ENCODE measurements around the gene SH3BP2.

The SH3BP2 gene

DNA sequence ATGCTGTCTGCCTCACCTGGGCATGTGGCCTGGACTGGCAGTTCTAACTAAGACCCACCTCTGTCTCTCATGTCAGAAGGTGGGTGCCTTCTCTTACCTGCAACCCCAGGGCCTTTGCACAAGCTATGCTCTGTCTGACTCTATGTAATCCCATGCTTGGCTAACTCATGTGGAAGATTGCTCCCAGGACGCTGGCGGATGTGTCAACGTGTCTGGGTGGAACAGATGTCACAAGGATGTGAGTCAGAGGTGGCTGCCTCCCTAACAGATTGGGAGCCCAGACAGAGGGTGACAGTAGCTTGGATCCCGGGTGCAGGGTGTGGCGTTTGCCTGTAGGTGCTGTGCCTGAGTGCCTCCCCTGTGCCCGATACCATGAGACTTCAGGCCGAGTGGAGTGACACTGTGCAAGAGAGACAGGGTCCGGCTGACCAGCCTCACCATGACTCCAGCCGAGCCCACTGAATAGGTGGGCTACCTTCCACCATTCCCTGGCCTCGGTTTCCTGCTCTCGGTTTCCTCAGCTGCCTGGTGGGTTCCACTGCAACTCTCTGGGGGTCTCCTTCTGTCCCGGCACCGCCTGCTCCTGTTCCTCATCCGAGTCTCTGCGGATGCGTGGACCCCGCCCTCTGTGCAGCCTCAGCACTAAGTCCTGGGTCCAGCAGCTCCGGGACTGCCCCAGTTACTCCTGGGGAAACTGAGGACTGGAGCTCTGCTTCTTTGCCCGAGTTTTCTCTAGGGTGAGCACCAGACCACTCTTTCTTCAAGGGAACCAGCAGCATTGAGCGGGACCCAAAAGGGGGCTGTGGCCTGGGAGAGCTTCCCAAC, 11.0 kb downstream of the SH3BP2 start:
- DNase-seq (ENCODE audit: low read depth) = no peak

DNA sequence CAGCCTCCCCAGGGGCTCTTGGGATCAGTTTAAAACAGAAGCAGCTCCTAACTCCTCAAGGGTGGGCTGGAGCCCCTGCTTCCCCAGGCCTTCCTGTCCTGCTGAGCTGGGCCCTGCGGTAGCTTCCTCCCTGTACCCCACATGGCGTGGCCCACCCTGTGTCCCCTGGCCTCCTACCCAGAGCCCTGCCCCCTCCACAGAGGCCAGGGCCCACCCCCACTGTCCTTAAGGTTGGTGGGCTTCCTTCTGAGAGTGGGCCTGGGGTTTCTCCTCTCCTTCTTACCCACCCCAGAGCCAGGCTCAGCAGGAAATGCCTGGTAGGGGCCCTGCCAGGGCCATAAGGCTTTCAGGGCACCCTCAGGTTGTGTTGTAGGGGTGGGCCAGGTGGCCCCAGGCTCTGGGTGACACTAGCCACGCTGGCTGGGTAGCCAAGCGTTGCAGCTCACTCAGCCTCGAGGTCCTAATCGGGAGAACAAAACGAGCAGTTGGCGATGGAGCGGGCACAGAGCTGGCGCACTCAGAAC, 11.6 kb downstream of the SH3BP2 start:
- DNase-seq (ENCODE audit: low read depth) = no peak

DNA sequence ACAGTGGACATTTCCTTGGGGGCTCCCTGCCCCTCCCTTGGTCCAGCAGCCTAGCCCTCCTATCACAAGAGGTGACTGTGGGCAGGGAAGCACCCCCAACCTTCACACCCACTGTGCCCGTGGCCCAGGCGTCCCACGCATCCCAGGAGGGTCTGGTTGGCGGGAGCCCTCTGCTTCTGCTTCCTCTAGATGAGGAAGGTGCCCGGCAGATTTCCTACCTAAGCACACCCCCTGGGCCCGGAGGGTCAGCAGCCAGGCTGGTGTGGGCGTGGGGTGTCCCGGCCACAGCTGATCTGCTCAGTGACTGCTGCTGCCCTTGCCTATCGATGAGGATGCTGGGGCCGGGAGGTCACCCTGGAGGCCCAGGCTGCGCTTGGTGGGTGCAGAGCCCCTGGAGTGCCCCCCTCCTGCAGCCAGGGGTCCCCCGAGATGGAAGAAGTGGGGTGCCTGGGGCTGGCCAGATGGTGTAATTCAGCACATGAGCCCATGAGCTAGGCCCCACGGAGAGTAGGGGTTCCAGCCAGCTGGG, 12.2 kb downstream of the SH3BP2 start:
- no peak for DNase-seq (ENCODE audit: low read depth)

DNA sequence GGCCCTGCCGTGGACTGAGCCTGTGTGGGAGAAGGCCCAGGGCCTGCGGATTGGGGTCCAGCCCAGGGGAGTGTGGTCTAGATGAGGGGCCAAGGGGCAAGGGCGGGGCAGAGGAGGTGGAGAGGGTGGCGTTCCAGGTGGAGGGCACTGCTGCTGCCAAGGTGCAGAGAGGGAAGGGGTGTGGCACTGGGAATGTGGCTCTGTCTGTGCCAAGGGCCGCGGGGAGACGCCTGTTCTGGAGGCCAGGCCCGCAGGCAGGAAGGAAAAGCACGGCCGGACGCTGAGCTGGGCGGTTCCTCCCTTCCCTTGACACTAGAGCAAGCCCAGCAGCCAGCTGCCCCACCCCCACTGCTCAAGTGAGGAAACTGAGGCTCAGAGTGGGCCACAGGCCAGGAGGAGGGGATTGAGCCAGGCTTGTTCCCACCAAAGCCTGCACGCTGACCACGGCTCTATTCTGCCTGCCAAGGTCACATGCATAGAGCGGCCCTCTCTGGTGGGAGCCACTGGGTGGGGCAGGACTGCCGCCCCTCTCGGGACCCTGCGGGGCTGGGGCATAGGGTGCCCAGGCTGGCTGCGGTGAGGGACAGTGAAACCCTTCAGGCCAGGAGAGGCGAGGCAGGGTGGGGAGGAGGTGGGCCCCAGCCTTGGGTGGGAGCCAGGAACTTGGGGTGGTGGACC, 13.0 kb downstream of the SH3BP2 start:
- DNase-seq (ENCODE audit: low read depth) = no peak

DNA sequence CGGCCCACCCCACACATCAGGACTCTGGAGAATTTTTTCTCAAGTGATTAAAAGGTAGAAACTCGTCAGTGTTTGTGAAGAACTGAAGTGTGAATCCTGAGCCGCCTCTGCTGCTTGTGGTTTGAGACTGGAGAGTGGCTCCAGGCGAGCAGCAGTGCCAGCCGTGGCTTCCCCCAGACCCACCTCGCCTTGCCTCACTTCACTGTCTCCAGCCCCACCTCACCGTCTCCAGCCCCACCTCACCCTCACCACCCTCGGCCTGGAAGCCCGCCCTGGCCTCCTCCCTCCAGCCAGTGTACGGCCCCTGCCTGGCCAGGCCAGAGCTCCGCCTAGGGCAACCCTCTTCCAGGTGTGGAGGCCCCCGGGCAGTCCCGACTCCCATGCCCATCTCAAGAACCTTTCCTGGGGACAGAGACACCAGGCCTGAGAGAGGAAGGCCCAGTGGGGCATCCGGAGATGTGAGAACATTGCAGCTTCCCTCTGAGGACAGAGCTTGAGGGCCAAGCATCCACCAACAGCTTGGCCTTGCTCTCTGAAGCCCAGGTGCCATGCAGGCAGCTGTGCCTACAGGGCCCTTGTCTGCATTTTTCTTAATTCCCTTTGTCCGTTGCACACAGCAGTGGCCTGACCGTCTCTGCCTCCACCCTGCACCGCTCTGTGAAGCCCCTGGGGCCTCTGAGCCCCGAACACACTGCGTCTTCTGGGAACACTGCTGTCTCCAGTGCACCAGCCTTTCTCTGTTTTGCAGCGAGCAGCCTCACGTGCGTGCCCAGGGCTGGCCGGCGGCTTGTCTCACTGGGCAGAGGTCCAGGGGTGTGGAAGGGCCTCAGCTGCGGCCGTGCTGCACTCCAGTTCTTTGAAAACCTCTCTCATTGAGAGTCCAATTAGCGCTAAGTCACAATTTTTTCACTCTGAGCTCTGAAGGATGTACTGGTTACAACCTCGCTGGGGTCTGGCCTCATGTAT, 13.8 kb downstream of the SH3BP2 start:
- no peak for DNase-seq (ENCODE audit: low read depth)

DNA sequence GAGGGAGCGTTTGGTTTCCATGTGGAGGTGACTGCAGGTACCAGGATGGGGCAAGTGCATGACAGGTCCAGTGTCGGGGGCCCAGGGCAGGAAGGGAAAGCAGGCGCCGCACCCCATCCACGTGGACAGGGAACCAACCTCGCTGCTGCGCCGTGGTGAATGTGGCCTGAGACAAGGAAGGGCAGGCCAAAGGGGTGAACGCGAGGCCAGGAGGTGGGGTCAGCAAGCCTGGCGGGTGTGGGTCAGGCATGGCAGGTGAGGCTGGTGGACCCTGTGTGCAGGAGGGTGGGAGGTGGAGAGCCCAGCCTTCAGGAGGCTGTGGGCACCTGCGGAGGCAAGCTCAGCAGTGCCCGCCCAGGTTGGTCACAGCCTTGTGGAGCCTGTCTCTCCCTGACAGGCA, 14.7 kb downstream of the SH3BP2 start:
- DNase-seq (ENCODE audit: low read depth) = no peak

DNA sequence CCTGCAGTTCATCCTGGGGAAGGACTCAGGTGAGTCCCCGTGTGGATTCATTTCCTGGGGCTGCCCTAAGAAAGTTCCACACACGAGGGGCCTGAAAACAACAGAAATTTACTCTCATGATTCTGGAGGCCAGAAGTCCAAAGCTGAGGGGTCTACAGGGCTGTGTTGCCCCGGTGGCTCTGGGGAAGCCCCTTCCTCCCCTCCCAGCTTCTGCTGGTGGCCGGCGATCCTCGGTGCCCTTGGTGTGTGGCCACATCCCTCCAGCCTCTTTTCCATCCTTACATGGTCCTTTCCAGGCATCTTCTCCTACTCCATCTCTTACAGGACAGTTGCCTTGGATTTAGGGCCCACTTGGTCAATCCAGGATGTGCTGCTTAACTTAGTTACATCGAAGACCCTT, 15.1 kb downstream of the SH3BP2 start:
- DNase-seq (ENCODE audit: low read depth) = no peak

DNA sequence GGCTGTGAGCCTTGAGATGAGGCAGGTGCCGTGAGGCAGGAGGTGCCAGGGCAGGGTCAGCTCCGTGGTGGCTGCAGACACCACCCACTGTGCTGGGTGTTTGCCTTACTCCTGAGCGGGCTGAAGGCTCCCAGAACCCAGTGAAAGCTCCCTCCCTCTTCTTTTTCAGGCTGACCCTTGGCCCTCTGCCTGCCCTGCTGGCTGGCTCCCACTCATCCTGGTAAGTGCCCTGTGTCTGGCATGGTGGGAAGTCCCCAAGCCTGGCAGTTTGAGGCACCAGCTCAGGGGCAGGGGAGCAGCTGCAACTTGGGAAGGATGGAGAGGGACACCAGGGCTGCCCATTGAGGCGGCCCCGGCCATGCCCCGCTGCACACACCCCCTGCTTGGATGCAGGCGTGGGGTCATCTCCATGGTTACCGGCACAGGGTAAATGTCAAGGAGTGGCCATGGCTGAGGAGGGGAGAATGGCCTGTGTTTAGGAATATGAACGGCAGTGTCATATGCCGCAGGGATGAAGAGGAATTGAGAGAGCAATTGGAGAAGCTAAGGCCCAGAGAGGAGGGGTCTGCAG, 16.8 kb downstream of the SH3BP2 start:
- no peak for DNase-seq (ENCODE audit: low read depth)

DNA sequence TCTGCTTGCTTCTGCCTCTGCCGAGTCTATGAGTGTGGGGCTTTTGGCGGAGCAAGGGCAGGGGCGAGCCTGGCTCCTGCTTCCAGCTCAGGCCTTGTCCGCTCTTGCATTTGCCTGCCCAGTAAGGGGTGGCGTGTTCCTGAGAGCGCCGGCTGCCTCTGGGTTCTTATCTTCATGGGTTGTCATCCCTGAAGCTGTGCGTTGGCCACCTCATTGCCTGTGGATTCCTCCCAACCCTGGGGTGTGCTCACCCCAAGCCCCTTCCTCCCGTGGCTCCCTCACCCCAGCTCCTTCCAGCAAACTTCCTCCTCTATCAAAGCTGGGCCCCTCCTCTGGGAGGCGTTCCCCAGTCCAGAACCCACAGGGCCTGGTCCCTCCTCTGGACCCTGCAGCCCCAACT, 17.5 kb downstream of the SH3BP2 start:
- no peak for DNase-seq (ENCODE audit: low read depth)

DNA sequence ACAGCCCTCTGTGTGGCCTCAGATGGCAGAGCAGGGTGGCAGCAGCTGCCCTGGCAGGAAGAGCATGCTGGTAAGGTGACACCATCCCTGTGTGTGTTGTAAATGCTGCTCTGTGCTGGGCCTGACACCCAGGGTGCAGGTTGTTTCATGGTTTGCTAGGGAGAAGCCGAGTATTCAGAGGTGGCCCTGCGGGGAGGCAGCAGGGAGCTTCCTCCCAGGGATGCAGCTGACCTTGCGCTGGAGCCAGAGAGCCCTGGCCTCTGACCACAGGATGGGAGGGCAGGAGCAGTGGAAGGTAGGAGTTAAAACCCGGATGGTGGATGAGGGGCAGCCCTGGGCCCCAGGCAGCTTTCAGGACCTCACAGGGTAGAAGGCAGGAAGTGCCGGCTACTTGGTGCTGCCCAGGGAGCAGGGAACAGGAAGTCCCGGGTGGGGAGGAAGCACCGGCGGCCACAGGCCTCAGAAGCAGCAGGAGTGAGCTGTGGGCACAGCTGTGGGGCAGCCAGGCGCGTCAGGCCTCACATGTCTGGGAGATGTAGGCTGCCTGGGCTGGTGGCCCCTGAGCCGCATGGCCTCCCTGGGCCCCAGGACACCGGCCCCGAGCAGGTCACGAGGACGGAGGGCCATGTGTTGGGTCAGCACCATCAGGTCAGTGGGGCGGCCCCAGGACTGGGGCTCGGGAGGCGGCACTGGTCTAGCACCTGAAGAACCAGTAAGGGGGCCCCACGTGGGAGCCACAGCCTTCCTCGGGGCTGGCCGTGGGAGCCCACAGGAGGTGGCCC, 19.1 kb downstream of the SH3BP2 start:
- DNase-seq (ENCODE audit: low read depth) = peak; percentile 61

DNA sequence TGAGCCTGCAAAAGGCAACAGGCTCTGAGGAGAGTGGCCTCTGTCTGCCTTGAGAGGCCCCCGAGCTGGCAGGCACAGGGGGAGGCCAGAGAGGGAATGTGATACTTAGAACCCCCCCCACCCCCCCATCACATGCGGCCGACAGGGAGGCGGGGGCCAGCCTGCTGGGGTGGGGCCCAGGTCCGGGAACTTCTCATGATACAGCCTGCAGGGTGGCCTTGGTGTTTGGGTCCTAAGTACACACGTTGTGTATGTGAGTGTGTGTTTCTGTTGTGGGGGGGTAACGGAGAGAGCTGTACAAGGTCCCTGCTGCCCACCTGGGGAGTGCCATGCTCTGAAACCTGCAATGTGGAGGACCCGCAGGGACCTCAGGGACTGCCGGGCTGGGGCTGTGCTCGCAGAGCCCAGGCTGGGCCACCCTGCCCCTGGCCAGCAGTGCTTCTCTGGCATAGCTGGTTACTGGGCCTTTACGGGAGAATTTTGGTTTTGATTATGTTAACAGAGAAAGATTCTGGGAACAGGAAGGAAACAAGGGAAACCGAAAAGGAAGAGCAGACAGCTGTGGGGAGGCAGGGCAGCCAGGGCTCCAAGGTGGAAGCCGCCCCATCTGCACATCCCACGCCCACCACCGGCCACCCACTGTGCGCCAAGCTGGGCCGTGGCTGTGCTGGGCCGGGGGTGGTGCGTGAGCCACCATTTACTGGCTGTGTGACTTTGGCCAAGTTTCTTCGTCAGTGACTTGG, 19.9 kb downstream of the SH3BP2 start:
- DNase-seq (ENCODE audit: low read depth) = no peak

DNA sequence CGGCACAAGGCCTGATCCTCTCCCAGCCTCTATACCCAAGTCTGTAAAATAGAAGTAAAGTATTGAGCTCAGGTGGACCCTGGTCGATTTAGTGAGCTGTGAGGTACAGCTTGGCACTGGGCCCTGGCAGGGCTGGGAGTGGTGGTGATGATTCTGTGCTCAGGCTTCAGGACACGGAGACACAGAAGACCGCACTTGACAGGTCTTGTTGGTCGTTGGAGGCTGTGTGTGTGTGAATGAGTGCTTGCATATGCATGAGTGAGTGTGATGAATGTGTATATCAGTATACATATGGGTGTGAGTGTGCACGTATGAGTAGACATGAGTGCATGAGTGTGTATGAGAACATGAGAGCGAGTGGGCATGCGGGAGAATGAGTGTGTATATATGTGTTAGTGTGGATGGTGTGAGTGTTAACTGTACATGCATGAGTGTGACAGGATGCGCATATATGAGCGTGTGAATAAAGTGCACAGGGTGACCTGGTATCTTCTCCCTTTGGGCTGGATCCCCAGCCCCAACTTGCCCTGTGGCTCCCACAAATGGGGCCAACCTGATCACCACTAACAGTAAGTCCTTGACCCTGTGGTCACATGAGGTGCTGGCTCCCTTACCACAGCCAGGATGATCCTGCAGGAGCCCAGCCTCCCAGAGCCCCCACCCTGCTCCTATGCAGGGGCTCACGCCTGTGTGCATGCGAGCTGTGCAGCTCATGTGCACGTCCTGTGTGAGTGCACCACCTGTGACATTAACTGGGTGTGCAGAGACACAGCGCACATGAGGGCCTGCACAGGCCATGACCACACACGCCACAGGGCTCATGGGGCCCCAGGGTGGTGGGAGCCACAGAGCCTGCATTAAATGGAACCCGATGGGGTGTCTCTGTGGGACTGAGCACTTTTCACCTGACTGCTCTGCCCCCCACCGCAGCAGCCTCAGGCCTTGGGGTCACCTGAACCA, 20.8 kb downstream of the SH3BP2 start:
- no peak for DNase-seq (ENCODE audit: low read depth)

DNA sequence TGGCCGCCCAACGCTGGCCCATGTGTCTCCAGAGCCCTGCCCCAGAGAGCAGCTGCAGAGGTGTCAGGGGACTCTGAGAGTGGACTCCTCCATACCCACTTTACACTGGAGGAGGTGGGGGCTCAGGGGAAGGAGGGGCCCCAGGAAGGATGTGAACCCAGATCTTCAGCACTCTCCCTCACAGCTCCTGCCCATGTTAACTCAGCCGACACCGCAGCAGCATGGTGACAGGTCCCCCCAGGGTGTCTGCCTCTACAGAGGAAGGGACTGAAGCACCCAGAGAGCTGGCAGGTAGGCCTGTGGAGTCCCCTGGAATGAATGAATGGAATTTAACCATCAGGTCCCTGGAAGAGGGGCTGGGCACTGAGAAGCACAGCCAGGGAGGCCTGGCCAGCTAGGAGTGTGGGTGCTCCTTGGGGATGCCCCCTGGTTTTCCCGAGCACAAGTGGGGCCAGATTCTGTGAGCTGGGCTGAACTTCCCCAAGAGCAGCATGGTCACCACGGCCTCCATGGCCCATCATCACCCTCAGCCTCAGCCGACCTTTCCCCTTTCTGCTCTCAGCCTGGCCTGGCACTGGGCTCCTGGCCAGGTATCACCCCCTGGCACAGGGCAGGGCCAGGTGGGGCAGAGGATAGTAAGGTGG, 21.9 kb downstream of the SH3BP2 start:
- DNase-seq (ENCODE audit: low read depth) = no peak

DNA sequence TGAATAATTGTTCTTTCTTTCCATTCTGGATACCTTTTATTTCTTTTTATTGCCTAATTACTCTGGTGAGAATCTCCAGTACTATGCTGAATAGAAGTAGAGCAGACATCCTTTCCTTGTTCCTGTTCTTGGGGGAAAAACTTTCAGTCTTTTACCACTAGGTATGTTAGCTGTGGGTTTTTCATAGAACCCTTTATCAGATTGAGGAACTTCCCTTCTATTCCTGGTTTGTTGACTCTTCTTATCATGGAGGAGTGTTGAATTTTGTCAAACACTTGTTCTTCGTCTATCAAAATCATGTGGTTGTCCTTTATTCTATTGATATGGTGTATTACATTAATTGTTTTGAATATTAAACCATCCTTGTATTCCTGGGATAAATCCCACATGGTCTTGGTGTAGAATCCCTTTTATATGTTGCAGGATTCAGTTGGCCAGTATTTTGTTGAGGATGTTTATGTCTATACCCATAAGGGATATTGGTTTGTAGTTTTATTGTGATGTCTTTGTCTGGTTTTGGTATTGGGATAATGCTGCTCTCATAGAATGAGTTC, 23.6 kb downstream of the SH3BP2 start:
- DNase-seq (ENCODE audit: low read depth) = no peak

DNA sequence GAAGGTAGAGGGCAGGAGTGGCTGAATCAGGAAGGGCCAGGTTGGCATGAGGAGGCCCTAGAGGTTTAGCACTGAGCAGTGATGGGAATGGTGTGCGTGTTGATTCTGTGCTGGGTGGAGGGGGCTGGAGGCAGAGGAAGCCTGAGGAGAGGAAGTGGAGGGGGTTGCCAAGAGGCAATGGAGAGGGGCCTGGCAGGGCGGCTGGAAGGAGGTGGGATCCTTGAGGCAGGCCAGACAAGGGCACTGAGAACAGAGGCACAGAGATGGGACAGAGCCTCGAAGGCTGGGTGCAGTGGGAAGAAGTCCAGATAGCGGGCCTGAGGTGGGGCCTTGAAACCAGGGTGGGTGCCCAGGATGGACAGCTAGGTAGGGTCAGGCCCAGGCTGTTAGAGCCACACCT, 24.3 kb downstream of the SH3BP2 start:
- DNase-seq (ENCODE audit: low read depth) = no peak

DNA sequence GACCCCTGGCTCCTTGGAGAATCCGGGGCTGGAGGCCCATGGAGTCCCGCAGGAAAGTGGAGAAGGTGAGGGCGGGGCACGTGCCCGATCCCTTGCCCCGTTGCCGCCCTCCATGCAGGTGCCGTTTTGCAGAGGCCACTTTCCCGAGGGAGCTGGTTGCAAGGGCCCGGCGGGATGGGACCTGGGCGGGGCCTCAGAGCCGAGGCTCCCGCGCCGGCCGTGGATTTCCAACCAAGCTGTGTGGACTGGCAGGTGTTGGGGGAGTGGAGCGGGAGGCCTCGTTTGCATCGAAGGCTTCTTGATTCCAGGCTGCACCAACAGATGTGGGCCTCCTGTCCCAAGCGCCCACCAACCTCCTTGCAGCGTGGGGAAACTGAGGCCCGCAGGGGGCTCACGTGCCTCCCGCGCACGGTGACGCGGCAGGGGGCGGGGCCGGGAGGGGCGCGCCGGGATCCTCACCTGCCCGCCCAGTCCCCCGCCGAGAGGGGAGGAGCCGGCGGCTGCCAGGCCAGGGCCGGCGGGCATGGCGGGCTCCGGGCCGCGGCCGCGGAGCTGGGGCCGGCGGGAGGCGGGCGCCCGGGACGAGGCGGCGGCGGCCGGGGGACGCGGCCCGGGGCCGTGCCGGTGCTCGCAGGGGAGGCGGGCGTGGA, 24.9 kb downstream of the SH3BP2 start:
- DNase-seq (ENCODE audit: low read depth) = no peak

DNA sequence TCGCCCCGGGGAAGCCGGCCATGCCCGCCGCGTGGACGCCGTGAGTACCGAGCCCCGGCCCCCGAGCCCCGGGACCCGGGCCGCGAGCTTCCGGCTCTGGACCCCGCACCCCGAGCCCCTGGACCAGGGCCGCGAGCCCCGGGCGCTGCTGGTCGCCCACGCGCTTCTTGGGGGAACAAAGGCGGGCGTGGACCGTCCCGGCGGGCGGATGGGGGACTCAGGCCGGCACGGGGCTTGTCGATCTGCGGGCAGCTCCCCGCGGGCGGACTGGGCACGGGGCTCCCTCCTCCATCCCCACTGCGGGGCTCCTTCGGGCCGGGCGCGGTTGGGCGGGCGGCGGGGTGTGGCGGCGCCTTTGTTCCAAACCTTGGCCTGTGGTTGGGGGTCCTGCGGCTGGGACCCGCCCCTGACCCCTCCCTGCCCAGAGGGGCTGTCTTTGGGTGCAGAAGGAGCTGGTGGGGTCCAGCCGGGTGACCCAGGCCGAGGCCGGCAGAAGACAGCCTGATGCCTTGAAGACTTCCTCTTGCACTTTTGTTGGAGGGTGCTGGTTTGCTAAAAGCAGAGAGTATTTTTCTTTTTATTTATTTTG, 25.6 kb downstream of the SH3BP2 start:
- no peak for DNase-seq (ENCODE audit: low read depth)

Data from activated T-cell treated with anti-CD3 and anti-CD28 coated beads for 48 hours (primary cell).